Tibial nerve (tissue), 4 donors: ENCODE measurements around the gene PTPRD.

Experiments
- EP300 ChIP-seq, 2 donors: sonication (generic); formaldehyde crosslinking; IDR thresholded peaks; one replicate each; pipeline ENCODE4 v1.6.1; 2017; ENCODE audit warnings: antibody characterized with exemption in 2 of 2, mild to moderate bottlenecking in 1 of 2
- POLR2A ChIP-seq, 2 donors: fragments of 450-650 bp; IDR thresholded peaks; one replicate each; pipeline ENCODE4 v1.6.1; 2017; ENCODE audit warnings: antibody characterized with exemption in 2 of 2, mild to moderate bottlenecking in 2 of 2, moderate library complexity in 2 of 2
- TF ChIP-seq, protein P1 (sequence below), 5 experiments: fragments of 200-600 bp in 3 of 5; fragments of 450-650 bp in 2 of 5; sonication (generic) in 3 of 5; IDR thresholded peaks; one replicate each; pipeline ENCODE4 v1.5.1; 2016 to 2019; ENCODE audit warnings: antibody characterized with exemption in 5 of 5, mild to moderate bottlenecking in 3 of 5, moderate library complexity in 2 of 5

DNA sequence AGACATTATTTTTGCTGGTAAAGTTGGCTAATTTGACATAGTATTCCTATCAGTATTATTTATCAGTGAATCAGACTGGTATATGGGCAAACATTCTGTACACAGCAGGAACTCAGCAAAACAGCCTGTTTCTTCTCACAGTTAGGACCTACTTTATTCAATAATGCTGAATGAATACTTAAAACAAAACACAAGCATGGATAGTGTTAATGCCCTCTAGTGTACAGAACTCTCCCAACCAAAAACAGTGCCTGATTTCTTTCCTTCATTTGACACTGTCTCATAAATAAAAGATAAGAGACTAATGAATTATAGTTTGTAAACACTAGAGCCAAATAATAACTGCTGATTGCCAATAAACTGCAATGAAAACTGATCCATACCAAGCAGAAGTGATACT is 1113.3 kb downstream of the PTPRD start:
- TF ChIP-seq, protein P1, sequence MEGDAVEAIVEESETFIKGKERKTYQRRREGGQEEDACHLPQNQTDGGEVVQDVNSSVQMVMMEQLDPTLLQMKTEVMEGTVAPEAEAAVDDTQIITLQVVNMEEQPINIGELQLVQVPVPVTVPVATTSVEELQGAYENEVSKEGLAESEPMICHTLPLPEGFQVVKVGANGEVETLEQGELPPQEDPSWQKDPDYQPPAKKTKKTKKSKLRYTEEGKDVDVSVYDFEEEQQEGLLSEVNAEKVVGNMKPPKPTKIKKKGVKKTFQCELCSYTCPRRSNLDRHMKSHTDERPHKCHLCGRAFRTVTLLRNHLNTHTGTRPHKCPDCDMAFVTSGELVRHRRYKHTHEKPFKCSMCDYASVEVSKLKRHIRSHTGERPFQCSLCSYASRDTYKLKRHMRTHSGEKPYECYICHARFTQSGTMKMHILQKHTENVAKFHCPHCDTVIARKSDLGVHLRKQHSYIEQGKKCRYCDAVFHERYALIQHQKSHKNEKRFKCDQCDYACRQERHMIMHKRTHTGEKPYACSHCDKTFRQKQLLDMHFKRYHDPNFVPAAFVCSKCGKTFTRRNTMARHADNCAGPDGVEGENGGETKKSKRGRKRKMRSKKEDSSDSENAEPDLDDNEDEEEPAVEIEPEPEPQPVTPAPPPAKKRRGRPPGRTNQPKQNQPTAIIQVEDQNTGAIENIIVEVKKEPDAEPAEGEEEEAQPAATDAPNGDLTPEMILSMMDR (IDR thresholded peaks at IDR 0.05), result no peak
- TF ChIP-seq POLR2A (IDR thresholded peaks at IDR 0.05), result no peak
- TF ChIP-seq EP300 (IDR thresholded peaks at IDR 0.05), result no peak
